K562 (cell line): Measurements from ENCODE around the gene NSMF. TPM values are rescaled to one million over a fixed set of nuclear protein-coding genes. Genes with fewer than 3 reads are reported as not detected.

ENCODE experiments used
- DPF2 ChIP-seq: fragments of 450-650 bp; IDR thresholded peaks from 2 replicates; pipeline ENCODE4 v1.6.1; 2016
- EGR1 ChIP-seq: fragments of 450-650 bp; conservative IDR thresholded peaks from 2 replicates; pipeline ENCODE4 v1.6.1; 2017; ENCODE audit warnings: mild to moderate bottlenecking
- EP300 ChIP-seq: IDR thresholded peaks from 2 replicates; pipeline ENCODE4 v1.6.1; 2012; ENCODE audit warnings: low read length, improper control_type of control experiment
- ERF ChIP-seq: fragments of 450-650 bp; formaldehyde crosslinking; IDR thresholded peaks from 2 replicates; pipeline ENCODE4 v1.4.0; 2020; ENCODE audit warnings: mild to moderate bottlenecking, mixed read lengths
- HDAC6 ChIP-seq: IDR thresholded peaks from 2 replicates; pipeline ENCODE4 v1.6.1; 2012; ENCODE audit warnings: low read depth, mild to moderate bottlenecking, control low read depth, inconsistent platforms, low read length, moderate library complexity
- HNRNPK ChIP-seq: fragments of 200-400 bp; formaldehyde crosslinking; IDR thresholded peaks from one replicate; pipeline ENCODE4 v1.6.1; 2018; ENCODE audit warnings: mild to moderate bottlenecking, low read depth, low read length; ENCODE audit not compliant: poor library complexity, severe bottlenecking
- KDM2B ChIP-seq: fragments of 250-450 bp; sonication (Bioruptor Pico); IDR thresholded peaks from 2 replicates; pipeline ENCODE4 v1.8.0; 2021; ENCODE audit warnings: mild to moderate bottlenecking, moderate library complexity
- LARP7 ChIP-seq: fragments of 450-650 bp; IDR thresholded peaks from 2 replicates; pipeline ENCODE4 v1.6.1; 2016
- NBN ChIP-seq: fragments of 450-650 bp; IDR thresholded peaks from 2 replicates; pipeline ENCODE4 v1.6.1; 2016; ENCODE audit warnings: low read depth, mild to moderate bottlenecking
- PCBP2 ChIP-seq: fragments of 200-400 bp; formaldehyde crosslinking; IDR thresholded peaks from 2 replicates; pipeline ENCODE4 v1.6.1; 2018; ENCODE audit warnings: low read length, low read depth, mild to moderate bottlenecking, moderate library complexity; ENCODE audit not compliant: poor library complexity, severe bottlenecking
- PML ChIP-seq: IDR thresholded peaks from 2 replicates; pipeline ENCODE4 v1.6.1; 2012; ENCODE audit warnings: low read length, inconsistent platforms
- POLR2AphosphoS2 ChIP-seq: IDR thresholded peaks from 2 replicates; pipeline ENCODE4 v1.6.1; 2012; ENCODE audit warnings: low read length, improper control_type of control experiment
- SMAD1 ChIP-seq: fragments of 150-350 bp; IDR thresholded peaks from 2 replicates; pipeline ENCODE4 v1.6.1; 2014; ENCODE audit warnings: low read length, low read depth; ENCODE audit not compliant: partially characterized antibody
- SRSF9 ChIP-seq: fragments of 200-400 bp; formaldehyde crosslinking; IDR thresholded peaks from 2 replicates; pipeline ENCODE4 v1.6.1; 2017; ENCODE audit warnings: low read depth, low read length, borderline replicate concordance
- STAT5A ChIP-seq: IDR thresholded peaks from 2 replicates; pipeline ENCODE4 v1.6.1; 2012; ENCODE audit warnings: low read length, inconsistent platforms, borderline replicate concordance
- XRCC5 ChIP-seq: fragments of 200-400 bp; formaldehyde crosslinking; IDR thresholded peaks from 2 replicates; pipeline ENCODE4 v1.6.1; 2017; ENCODE audit warnings: low read depth, mild to moderate bottlenecking, low read length
- ZFP36 ChIP-seq: fragments of 150-350 bp; IDR thresholded peaks from 2 replicates; pipeline ENCODE4 v1.6.1; 2018; ENCODE audit warnings: low read length, low read depth; ENCODE audit not compliant: partially characterized antibody
- ZKSCAN1 ChIP-seq: fragments of 150-350 bp; IDR thresholded peaks from 2 replicates; pipeline ENCODE4 v1.6.1; 2016; ENCODE audit warnings: low read depth, low read length
- ZNF384 ChIP-seq: IDR thresholded peaks from 2 replicates; pipeline ENCODE4 v1.6.1; 2012; ENCODE audit warnings: low read depth, low read length, improper control_type of control experiment
- polyA plus RNA-seq, 8 experiments: library from polyadenylated mRNA; depleted of rRNA in 4 of 8; stranded (reverse) in 5 of 8; unstranded in 3 of 8; fragments of >200 nt; fragmentation: Nextera tagmentation in 2 of 8; fragmentation: Illumina TruSeq in 1 of 8; extraction: Ambion mirVana in 2 of 8; extraction: Trizol in 1 of 8; gene quantifications; 2 replicates each; pipeline versions ENCODE4 v1.2.1 to v1.2.3, GENCODE V29; 2011 to 2014; ENCODE audit warnings: inconsistent platforms in 1 of 8, missing spikeins in 1 of 8
- total RNA-seq, 7 experiments: library from RNA; depleted of rRNA in 6 of 7; stranded (reverse); fragments of >200 nt in 6 of 7; fragmentation: Illumina TruSeq in 2 of 7; extraction: Trizol in 2 of 7; gene quantifications; 2 replicates each; pipeline versions ENCODE4 v1.2.1 to v1.2.3, GENCODE V29; 2011 to 2021; ENCODE audit warnings: low replicate concordance in 1 of 7
- TF ChIP-seq, protein P1 (sequence below): sonication (generic); formaldehyde crosslinking; IDR thresholded peaks from 2 replicates; pipeline ENCODE4 v1.8.0; 2022; ENCODE audit warnings: mild to moderate bottlenecking, low read depth, missing genetic modification reagents
- TF ChIP-seq, protein P2 (sequence below), 2 experiments: fragments of 450-650 bp; conservative IDR thresholded peaks; 2 replicates each; pipeline ENCODE4 v1.6.1; 2017; ENCODE audit warnings: mild to moderate bottlenecking in 2 of 2, moderate library complexity in 2 of 2
- TF ChIP-seq, protein P3 (sequence below), 3 experiments: IDR thresholded peaks in 2 of 3; conservative IDR thresholded peaks in 1 of 3; 2 replicates each; pipeline ENCODE4 v1.5.1; 2011 to 2012; ENCODE audit warnings: low read length in 3 of 3, mild to moderate bottlenecking in 3 of 3, control low read depth in 2 of 3, improper control_type of control experiment in 1 of 3, inconsistent platforms in 1 of 3, low read depth in 1 of 3, mixed read lengths in 1 of 3, moderate library complexity in 1 of 3; ENCODE audit not compliant: insufficient read depth in 2 of 3
- TF ChIP-seq, protein P4 (sequence below): sonication (generic); formaldehyde crosslinking; IDR thresholded peaks from 2 replicates; pipeline ENCODE4 v1.8.0; 2022; ENCODE audit warnings: mild to moderate bottlenecking, missing genetic modification reagents

NSMF gene
- total and polyA plus RNA-seq, 9 of the 15 experiments (the other 6 are each of a cell fraction or from before 2014, with no cell fraction given), result 0.20 to 82.7 (median 29.3) TPM

DNA sequence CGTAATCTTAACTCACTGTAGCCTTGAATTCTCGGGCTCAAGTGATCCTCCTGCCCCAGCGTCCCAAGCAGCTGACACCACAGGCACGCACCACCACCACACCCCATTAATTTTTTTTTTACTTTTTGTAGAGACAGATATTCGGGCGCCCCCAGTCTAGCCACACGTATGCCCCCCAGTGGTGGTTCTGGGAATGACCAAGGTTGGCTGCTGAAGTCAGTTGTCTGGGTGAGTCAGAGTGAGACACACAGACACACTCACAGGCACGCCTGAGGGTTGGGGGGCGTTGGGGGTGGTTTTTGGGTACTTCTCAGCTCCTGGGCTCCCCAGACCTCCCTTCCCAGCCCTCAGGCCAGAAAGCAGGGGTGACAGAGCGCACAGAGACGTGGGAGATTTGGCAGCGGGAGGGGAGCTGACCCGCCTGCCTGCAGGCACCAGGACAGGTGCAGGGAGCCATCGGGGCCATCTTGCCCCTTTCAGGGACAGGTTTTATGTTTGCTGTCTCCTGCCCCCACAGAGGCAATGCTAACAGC is 13.8 kb downstream of the NSMF start (continued):
- TF ChIP-seq, protein P1, sequence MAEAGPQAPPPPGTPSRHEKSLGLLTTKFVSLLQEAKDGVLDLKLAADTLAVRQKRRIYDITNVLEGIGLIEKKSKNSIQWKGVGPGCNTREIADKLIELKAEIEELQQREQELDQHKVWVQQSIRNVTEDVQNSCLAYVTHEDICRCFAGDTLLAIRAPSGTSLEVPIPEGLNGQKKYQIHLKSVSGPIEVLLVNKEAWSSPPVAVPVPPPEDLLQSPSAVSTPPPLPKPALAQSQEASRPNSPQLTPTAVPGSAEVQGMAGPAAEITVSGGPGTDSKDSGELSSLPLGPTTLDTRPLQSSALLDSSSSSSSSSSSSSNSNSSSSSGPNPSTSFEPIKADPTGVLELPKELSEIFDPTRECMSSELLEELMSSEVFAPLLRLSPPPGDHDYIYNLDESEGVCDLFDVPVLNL, result no peak
- peak; percentile 96 for TF ChIP-seq ZNF384
- TF ChIP-seq XRCC5, result 0 out of 2 replicates have a peak, but pooled peaks have one; percentile 54
- TF ChIP-seq PML, result no peak
- TF ChIP-seq EGR1, result peak; percentile 37; the same call in 1 of the 2 replicates
- TF ChIP-seq, protein P2, sequence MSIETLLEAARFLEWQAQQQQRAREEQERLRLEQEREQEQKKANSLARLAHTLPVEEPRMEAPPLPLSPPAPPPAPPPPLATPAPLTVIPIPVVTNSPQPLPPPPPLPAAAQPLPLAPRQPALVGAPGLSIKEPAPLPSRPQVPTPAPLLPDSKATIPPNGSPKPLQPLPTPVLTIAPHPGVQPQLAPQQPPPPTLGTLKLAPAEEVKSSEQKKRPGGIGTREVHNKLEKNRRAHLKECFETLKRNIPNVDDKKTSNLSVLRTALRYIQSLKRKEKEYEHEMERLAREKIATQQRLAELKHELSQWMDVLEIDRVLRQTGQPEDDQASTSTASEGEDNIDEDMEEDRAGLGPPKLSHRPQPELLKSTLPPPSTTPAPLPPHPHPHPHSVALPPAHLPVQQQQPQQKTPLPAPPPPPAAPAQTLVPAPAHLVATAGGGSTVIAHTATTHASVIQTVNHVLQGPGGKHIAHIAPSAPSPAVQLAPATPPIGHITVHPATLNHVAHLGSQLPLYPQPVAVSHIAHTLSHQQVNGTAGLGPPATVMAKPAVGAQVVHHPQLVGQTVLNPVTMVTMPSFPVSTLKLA (conservative IDR thresholded peaks at IDR 0.05), result peak in 1 of 2 experiments; percentile 37; a peak in 2 of 4 replicates
- TF ChIP-seq, protein P3, sequence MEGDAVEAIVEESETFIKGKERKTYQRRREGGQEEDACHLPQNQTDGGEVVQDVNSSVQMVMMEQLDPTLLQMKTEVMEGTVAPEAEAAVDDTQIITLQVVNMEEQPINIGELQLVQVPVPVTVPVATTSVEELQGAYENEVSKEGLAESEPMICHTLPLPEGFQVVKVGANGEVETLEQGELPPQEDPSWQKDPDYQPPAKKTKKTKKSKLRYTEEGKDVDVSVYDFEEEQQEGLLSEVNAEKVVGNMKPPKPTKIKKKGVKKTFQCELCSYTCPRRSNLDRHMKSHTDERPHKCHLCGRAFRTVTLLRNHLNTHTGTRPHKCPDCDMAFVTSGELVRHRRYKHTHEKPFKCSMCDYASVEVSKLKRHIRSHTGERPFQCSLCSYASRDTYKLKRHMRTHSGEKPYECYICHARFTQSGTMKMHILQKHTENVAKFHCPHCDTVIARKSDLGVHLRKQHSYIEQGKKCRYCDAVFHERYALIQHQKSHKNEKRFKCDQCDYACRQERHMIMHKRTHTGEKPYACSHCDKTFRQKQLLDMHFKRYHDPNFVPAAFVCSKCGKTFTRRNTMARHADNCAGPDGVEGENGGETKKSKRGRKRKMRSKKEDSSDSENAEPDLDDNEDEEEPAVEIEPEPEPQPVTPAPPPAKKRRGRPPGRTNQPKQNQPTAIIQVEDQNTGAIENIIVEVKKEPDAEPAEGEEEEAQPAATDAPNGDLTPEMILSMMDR (IDR thresholded peaks at IDR 0.05 in 2 of 3, conservative IDR thresholded peaks at IDR 0.05 in 1 of 3; ENCODE audit: insufficient read depth in 2 of 3, low read depth in 1 of 3, low read length in 3 of 3), result peak; percentile 92 to 93 (median 93)
- TF ChIP-seq, protein P4, sequence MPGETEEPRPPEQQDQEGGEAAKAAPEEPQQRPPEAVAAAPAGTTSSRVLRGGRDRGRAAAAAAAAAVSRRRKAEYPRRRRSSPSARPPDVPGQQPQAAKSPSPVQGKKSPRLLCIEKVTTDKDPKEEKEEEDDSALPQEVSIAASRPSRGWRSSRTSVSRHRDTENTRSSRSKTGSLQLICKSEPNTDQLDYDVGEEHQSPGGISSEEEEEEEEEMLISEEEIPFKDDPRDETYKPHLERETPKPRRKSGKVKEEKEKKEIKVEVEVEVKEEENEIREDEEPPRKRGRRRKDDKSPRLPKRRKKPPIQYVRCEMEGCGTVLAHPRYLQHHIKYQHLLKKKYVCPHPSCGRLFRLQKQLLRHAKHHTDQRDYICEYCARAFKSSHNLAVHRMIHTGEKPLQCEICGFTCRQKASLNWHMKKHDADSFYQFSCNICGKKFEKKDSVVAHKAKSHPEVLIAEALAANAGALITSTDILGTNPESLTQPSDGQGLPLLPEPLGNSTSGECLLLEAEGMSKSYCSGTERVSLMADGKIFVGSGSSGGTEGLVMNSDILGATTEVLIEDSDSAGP, result no peak
- peak; percentile 62; the same call in 1 of the 2 replicates for TF ChIP-seq NBN
- TF ChIP-seq HDAC6, result no peak
- TF ChIP-seq PCBP2, result no peak
- TF ChIP-seq DPF2, result peak; percentile 47
- no peak for TF ChIP-seq SRSF9
- TF ChIP-seq ERF (CRISPR knock-in tag), result no peak
- TF ChIP-seq ZKSCAN1, result peak; percentile 32; the same call in 1 of the 2 replicates
- TF ChIP-seq STAT5A, result no peak
- TF ChIP-seq POLR2AphosphoS2, result no peak
- TF ChIP-seq EP300, result peak; percentile 19; the same call in 1 of the 2 replicates
- no peak for TF ChIP-seq SMAD1
- TF ChIP-seq KDM2B (CRISPR knock-in tag), result no peak
- no peak for TF ChIP-seq LARP7
- TF ChIP-seq ZFP36, result no peak
- TF ChIP-seq HNRNPK, result no peak
